Peyer's patch (tissue), 4 donors: ENCODE results near the gene CRHR2. TPM values are rescaled to one million over a fixed set of nuclear protein-coding genes. Genes with fewer than 3 reads are reported as not detected.

Experiments
- DNase-seq, 3 donors: peaks; one replicate each; pipeline ENCODE4 v3.0.0-alpha.2; 2017 to 2019
- H3K27ac ChIP-seq, 4 donors: fragments of 200-600 bp; sonication (generic); one replicate each; pipeline ENCODE4 v1.5.1; 2016 to 2019
- H3K27me3 ChIP-seq, 2 donors: fragments of 200-600 bp; sonication (generic); one replicate each; pipeline ENCODE4 v1.5.1; 2019
- H3K36me3 ChIP-seq, 3 donors: fragments of 200-600 bp; sonication (generic); one replicate each; pipeline ENCODE4 v1.5.1; 2016 to 2019
- H3K4me1 ChIP-seq, 4 donors: fragments of 200-600 bp; sonication (generic); one replicate each; pipeline ENCODE4 v1.5.1; 2016 to 2019
- H3K4me3 ChIP-seq, 4 donors: fragments of 200-600 bp; sonication (generic); 1 replicate in 3 of 4; 2 replicates in 1 of 4; pipeline ENCODE4 v1.5.1; 2016 to 2019; ENCODE audit warnings: mild to moderate bottlenecking in 1 of 4
- H3K9me3 ChIP-seq, 4 donors: fragments of 200-600 bp; sonication (generic); one replicate each; pipeline ENCODE4 v1.5.1; 2016 to 2019; ENCODE audit warnings: mild to moderate bottlenecking in 1 of 4
- POLR2A ChIP-seq, 2 donors: fragments of 450-650 bp; IDR thresholded peaks; one replicate each; pipeline ENCODE4 v1.5.1; 2017; ENCODE audit warnings: antibody characterized with exemption in 2 of 2, mild to moderate bottlenecking in 2 of 2, moderate library complexity in 2 of 2
- total RNA-seq, 4 donors: library from RNA; depleted of rRNA; stranded (reverse); fragments of >200 nt; gene quantifications; one replicate each; pipeline ENCODE4 v1.1.0, GENCODE V29; 2016
- TF ChIP-seq, protein P1 (sequence below), 6 experiments: fragments of 450-650 bp in 4 of 6; fragments of 200-600 bp in 2 of 6; sonication (generic) in 1 of 6; IDR thresholded peaks; one replicate each; pipeline ENCODE4 v1.5.1; 2017 to 2019; ENCODE audit warnings: antibody characterized with exemption in 6 of 6, mild to moderate bottlenecking in 3 of 6, moderate library complexity in 1 of 6

Gene CRHR2
- total RNA-seq, 4 donors from 2014 or later = not detected

DNA sequence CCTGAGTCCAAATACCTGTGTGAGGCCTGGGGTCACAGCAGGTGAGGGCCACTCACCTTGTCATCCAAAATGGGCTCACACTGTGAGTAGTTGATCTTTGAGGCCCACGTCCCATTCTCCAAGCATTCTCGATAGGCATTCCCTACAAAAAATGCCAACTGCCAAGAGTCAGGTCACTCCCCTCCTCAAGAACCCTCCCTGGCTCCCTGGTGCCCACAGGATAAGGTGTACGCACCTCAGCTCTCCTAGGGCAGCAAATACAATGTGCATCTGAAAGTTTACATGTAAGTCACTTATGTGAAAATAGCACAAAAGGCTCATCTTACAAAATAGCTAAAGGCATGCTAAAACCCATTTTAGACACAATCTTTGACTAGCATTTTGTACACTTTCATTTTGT is 15.1 kb downstream of the CRHR2 start:
- TF ChIP-seq, protein P1, sequence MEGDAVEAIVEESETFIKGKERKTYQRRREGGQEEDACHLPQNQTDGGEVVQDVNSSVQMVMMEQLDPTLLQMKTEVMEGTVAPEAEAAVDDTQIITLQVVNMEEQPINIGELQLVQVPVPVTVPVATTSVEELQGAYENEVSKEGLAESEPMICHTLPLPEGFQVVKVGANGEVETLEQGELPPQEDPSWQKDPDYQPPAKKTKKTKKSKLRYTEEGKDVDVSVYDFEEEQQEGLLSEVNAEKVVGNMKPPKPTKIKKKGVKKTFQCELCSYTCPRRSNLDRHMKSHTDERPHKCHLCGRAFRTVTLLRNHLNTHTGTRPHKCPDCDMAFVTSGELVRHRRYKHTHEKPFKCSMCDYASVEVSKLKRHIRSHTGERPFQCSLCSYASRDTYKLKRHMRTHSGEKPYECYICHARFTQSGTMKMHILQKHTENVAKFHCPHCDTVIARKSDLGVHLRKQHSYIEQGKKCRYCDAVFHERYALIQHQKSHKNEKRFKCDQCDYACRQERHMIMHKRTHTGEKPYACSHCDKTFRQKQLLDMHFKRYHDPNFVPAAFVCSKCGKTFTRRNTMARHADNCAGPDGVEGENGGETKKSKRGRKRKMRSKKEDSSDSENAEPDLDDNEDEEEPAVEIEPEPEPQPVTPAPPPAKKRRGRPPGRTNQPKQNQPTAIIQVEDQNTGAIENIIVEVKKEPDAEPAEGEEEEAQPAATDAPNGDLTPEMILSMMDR (IDR thresholded peaks at IDR 0.05) = no peak
- TF ChIP-seq POLR2A (IDR thresholded peaks at IDR 0.05) = no peak
- H3K4me1 ChIP-seq = no peaks in the 10 kb centered on the region
- H3K27me3 ChIP-seq = no peaks in the 10 kb centered on the region
- H3K4me3 ChIP-seq = no peak overlapping the region
- H3K27ac ChIP-seq = no peak overlapping the region
- H3K36me3 ChIP-seq = no peaks in the 10 kb centered on the region
- no peak for DNase-seq
- no peaks in the 10 kb centered on the region for H3K9me3 ChIP-seq

DNA sequence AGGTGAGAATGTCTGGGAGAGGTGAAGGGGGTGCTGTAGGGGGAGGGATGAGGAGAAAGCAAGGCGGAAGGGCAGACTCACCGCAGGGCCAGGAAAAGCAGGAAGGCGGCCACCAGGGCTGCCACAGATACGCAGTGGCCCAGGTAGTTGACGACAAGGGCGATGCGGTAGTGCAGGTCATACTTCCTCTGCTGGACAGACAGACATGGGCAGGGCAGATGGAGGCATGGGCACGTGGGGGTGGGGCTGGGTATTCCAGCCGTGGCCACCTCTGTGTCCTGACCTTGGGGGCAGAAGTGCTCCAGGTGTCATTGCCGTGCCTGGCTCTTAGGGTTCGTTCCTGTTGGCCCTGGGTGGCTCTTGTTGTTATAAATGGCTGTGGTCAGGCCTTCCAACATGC is 16.8 kb downstream of the CRHR2 start:
- no peaks in the 10 kb centered on the region for H3K27me3 ChIP-seq
- no peak for TF ChIP-seq POLR2A (IDR thresholded peaks at IDR 0.05)
- TF ChIP-seq, protein P1 (IDR thresholded peaks at IDR 0.05) = no peak
- no peaks in the 10 kb centered on the region for H3K36me3 ChIP-seq
- DNase-seq = no peak
- no peaks in the 10 kb centered on the region for H3K9me3 ChIP-seq
- H3K27ac ChIP-seq = no peak overlapping the region
- no peaks in the 10 kb centered on the region for H3K4me1 ChIP-seq
- no peak overlapping the region for H3K4me3 ChIP-seq

DNA sequence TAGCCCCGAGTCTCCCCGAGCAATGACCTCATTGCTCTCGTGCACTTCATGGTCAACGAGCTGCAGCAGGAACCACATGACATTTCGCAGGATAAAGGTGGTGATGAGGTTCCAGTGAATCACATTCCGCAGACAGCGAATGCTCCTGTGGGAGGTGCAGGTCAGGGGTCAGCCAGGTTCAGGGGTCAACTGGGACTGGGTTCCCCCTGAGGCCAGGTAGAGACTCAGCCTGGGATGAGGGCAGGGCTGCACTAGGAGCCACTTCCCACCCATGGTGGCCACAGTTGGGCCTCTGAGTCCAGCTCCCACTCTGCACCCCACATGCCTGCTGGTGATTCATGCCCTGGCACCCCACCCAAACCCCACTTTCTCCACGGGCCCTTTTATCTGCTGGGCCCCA is 17.2 kb downstream of the CRHR2 start:
- TF ChIP-seq, protein P1 (IDR thresholded peaks at IDR 0.05) = no peak
- no peak for TF ChIP-seq POLR2A (IDR thresholded peaks at IDR 0.05)

DNA sequence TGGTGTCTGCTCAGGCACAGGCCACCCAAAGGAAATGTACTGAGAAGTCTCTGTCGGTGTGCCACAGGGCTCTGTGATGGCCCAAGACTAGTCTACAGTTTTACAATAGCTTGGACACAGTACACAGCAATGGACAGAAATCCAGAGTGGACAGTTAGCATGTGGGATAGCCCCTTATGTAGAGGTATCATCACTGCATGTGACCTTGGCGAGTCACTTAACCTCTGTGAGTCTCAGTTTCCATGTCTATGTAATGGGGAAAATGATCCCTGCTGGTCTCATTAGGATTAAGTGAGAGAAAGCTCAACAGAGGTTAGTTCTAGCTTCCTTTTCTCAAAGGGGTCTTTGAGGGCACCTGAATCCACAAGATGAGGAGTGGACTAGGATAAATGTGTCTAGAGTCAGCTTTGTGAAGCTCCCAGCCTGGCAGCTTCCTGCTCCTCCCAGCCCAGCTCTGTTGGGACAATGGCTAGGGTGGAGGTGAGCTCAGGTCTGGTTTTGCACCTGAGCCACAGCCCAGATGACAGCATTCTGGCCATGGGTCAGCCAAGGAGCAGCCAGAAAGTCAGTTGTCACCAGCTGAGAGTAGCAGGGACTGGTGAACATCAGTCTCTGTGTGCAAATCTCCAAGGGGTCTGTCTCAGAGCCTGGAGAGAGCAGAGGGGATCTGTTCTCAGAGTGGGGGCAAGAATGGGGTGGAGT is 17.9 kb downstream of the CRHR2 start:
- DNase-seq = no peak
- Histone ChIP-seq H3K27ac (no peak overlapping the region), H3K4me1 (no peaks in the 10 kb centered on the region), H3K27me3 (no peaks in the 10 kb centered on the region), H3K4me3 (no peak overlapping the region), H3K36me3 (no peaks in the 10 kb centered on the region), H3K9me3 (no peaks in the 10 kb centered on the region)
- no peak for TF ChIP-seq POLR2A (IDR thresholded peaks at IDR 0.05)
- TF ChIP-seq, protein P1 (IDR thresholded peaks at IDR 0.05) = no peak

More for the DNA sequence above, 17.2 kb downstream of the CRHR2 start:
- H3K27me3 ChIP-seq = no peaks in the 10 kb centered on the region
- no peak overlapping the region for H3K27ac ChIP-seq
- H3K4me3 ChIP-seq = no peak overlapping the region
- H3K4me1 ChIP-seq = no peaks in the 10 kb centered on the region
- H3K9me3 ChIP-seq = no peaks in the 10 kb centered on the region
- H3K36me3 ChIP-seq = no peaks in the 10 kb centered on the region
- no peak for DNase-seq

DNA sequence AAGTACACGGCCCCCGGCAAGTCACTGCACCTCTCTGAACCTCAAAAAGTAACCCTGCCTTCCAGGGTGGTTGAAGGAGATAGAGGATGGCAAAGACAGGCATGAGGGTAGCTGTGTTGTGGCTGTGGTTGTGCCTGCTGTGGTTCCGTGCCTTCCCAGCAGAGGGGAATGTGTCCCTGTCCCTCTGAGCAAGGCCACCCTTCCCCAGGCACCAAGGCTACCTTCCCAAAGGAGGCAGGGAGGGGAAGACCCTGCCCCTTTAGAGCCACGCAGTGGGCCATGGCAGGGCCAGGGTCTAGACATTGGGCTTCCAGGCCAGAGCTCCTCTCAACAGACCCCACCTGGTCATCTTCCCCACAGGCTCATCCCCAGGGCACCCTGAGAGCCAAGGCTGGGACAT is 18.8 kb downstream of the CRHR2 start:
- DNase-seq = no peak

More for the DNA sequence above, 18.8 kb downstream of the CRHR2 start:
- no peaks in the 10 kb centered on the region for H3K4me1 ChIP-seq
- H3K27me3 ChIP-seq = no peaks in the 10 kb centered on the region
- TF ChIP-seq, protein P1 (IDR thresholded peaks at IDR 0.05) = no peak
- TF ChIP-seq POLR2A (IDR thresholded peaks at IDR 0.05) = no peak
- H3K27ac ChIP-seq = no peak overlapping the region
- no peaks in the 10 kb centered on the region for H3K36me3 ChIP-seq
- H3K9me3 ChIP-seq = no peaks in the 10 kb centered on the region
- H3K4me3 ChIP-seq = no peak overlapping the region
